HG03060 (cell line): Measurements from ENCODE around the gene NOS3.
"Not testable (repeated sequence)": the region's sequence is repeated elsewhere in the genome, so short reads cannot be mapped to it uniquely, and the experiment has no call there.

Experiments used
- ATAC-seq: cut with Tn5 transposase; IDR thresholded peaks from one replicate; pipeline ENCODE4 v1.9.1; 2021; ENCODE audit warnings: low read depth, moderate number of reproducible peaks; ENCODE audit not compliant: unreplicated experiment

Gene NOS3

GRCh38 chr7:151032936-151033863 is 42.4 kb downstream of the NOS3 start:
- ATAC-seq, result no peak

- ATAC-seq, result no peak
Measured at GRCh38 chr7:151033864-151034249, 43.0 kb downstream of the NOS3 start.

GRCh38 chr7:151034312-151035025 is 43.7 kb downstream of the NOS3 start:
- ATAC-seq, result no peak

GRCh38 chr7:151035026-151035717 is 44.4 kb downstream of the NOS3 start:
- ATAC-seq, result no peak

GRCh38 chr7:151035902-151036301 is 45.1 kb downstream of the NOS3 start:
- ATAC-seq, result no peak

- no peak for ATAC-seq
Measured at GRCh38 chr7:151038951-151039849, 48.4 kb downstream of the NOS3 start.

GRCh38 chr7:151039850-151040548 is 49.2 kb downstream of the NOS3 start:
- ATAC-seq, result no peak

- ATAC-seq, result no peak
Measured at GRCh38 chr7:151040616-151041375, 50.0 kb downstream of the NOS3 start.

- ATAC-seq, result not testable (repeated sequence)
Measured at GRCh38 chr7:151043449-151043848, 52.6 kb downstream of the NOS3 start.

- no peak for ATAC-seq
Measured at GRCh38 chr7:151043959-151044358, 53.1 kb downstream of the NOS3 start.

- no peak for ATAC-seq
Measured at GRCh38 chr7:151045262-151045661, 54.4 kb downstream of the NOS3 start.

- no peak for ATAC-seq
Measured at GRCh38 chr7:151045967-151046366, 55.1 kb downstream of the NOS3 start.

- ATAC-seq, result no peak
Measured at GRCh38 chr7:151046603-151047573, 56.1 kb downstream of the NOS3 start.

GRCh38 chr7:151047976-151048815 is 57.4 kb downstream of the NOS3 start, which contains the start of gene ASIC3:
Gene ASIC3 (plus strand): TSS chr7:151048531. CDS start chr7:151048886, 355 bp downstream.
- no peak for ATAC-seq

GRCh38 chr7:151048911-151049463 is 58.2 kb downstream of the NOS3 start:
- no peak for ATAC-seq

GRCh38 chr7:151051108-151051507 is 60.3 kb downstream of the NOS3 start:
- ATAC-seq, result no peak
